SK-N-SH (cell line): ENCODE data around the gene BBS5.
A peak's percentile ranks its signal among the peaks of the same experiment; 100 is the strongest.

ENCODE experiments used
- CHD2 ChIP-seq: fragments of 150-350 bp; IDR thresholded peaks from 2 replicates; pipeline ENCODE4 v1.6.1; 2018; ENCODE audit warnings: low read length; ENCODE audit not compliant: partially characterized antibody
- POLR2AphosphoS5 ChIP-seq: IDR thresholded peaks from 2 replicates; pipeline ENCODE4 v1.6.1; 2012; ENCODE audit warnings: low read depth, low read length
- TAF1 ChIP-seq: IDR thresholded peaks from 2 replicates; pipeline ENCODE4 v1.6.1; 2012; ENCODE audit warnings: low read depth, mild to moderate bottlenecking, low read length, moderate library complexity, borderline replicate concordance
- YY1 ChIP-seq: IDR thresholded peaks from 2 replicates; pipeline ENCODE4 v1.4.0; 2012; ENCODE audit warnings: low read depth, mild to moderate bottlenecking
- TF ChIP-seq, protein P1 (sequence below): fragments of 200-600 bp; sonication (generic); IDR thresholded peaks from 2 replicates; pipeline ENCODE4 v1.6.1; 2017; ENCODE audit warnings: antibody characterized with exemption, mild to moderate bottlenecking, moderate library complexity
- TF ChIP-seq, protein P2 (sequence below): IDR thresholded peaks from 2 replicates; pipeline ENCODE4 v1.4.0; 2012; ENCODE audit warnings: low read depth, borderline replicate concordance
- TF ChIP-seq, protein P3 (sequence below): IDR thresholded peaks from 2 replicates; pipeline ENCODE4 v1.6.1; 2012; ENCODE audit warnings: mild to moderate bottlenecking, low read depth, low read length, moderate library complexity

DNA sequence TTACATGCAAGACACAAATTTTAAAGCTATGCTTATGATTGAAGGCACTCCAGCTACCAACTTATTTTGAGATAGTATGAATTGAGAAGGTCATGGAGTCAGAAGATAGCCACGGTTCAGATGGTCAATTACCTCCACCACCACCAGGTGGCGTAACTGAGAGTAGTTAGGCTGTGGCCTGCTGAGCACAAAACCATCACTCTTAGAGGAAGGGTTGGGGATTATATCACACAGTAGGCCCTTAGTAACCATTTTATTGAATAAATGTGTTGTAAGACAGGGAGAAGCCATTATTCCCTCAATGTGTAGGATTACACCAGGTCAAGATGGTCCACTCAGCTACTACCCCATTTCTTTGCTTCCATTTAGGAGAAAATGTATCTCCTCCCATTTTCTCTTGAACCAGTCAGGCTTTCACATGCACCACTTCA, 49.0 kb downstream of the BBS5 start:
- TF ChIP-seq, protein P1, sequence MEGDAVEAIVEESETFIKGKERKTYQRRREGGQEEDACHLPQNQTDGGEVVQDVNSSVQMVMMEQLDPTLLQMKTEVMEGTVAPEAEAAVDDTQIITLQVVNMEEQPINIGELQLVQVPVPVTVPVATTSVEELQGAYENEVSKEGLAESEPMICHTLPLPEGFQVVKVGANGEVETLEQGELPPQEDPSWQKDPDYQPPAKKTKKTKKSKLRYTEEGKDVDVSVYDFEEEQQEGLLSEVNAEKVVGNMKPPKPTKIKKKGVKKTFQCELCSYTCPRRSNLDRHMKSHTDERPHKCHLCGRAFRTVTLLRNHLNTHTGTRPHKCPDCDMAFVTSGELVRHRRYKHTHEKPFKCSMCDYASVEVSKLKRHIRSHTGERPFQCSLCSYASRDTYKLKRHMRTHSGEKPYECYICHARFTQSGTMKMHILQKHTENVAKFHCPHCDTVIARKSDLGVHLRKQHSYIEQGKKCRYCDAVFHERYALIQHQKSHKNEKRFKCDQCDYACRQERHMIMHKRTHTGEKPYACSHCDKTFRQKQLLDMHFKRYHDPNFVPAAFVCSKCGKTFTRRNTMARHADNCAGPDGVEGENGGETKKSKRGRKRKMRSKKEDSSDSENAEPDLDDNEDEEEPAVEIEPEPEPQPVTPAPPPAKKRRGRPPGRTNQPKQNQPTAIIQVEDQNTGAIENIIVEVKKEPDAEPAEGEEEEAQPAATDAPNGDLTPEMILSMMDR, result peak; percentile 87
- TF ChIP-seq, protein P2, sequence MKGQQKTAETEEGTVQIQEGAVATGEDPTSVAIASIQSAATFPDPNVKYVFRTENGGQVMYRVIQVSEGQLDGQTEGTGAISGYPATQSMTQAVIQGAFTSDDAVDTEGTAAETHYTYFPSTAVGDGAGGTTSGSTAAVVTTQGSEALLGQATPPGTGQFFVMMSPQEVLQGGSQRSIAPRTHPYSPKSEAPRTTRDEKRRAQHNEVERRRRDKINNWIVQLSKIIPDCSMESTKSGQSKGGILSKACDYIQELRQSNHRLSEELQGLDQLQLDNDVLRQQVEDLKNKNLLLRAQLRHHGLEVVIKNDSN, result no peak
- TF ChIP-seq CHD2, result no peak
- TF ChIP-seq POLR2AphosphoS5, result no peak
- TF ChIP-seq TAF1, result no peak
- TF ChIP-seq, protein P3, sequence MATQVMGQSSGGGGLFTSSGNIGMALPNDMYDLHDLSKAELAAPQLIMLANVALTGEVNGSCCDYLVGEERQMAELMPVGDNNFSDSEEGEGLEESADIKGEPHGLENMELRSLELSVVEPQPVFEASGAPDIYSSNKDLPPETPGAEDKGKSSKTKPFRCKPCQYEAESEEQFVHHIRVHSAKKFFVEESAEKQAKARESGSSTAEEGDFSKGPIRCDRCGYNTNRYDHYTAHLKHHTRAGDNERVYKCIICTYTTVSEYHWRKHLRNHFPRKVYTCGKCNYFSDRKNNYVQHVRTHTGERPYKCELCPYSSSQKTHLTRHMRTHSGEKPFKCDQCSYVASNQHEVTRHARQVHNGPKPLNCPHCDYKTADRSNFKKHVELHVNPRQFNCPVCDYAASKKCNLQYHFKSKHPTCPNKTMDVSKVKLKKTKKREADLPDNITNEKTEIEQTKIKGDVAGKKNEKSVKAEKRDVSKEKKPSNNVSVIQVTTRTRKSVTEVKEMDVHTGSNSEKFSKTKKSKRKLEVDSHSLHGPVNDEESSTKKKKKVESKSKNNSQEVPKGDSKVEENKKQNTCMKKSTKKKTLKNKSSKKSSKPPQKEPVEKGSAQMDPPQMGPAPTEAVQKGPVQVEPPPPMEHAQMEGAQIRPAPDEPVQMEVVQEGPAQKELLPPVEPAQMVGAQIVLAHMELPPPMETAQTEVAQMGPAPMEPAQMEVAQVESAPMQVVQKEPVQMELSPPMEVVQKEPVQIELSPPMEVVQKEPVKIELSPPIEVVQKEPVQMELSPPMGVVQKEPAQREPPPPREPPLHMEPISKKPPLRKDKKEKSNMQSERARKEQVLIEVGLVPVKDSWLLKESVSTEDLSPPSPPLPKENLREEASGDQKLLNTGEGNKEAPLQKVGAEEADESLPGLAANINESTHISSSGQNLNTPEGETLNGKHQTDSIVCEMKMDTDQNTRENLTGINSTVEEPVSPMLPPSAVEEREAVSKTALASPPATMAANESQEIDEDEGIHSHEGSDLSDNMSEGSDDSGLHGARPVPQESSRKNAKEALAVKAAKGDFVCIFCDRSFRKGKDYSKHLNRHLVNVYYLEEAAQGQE, result no peak
- no peak for TF ChIP-seq YY1
